Posterior cingulate gyrus (tissue), 11 donors: ENCODE data around the gene CEACAM19.
A peak's percentile ranks its signal among the peaks of the same experiment; 100 is the strongest.

ENCODE experiments used
- DNase-seq, 10 donors: peaks; one replicate each; pipeline versions ENCODE4 v3.0.0 to v3.0.0-alpha.2; 2020 to 2021; ENCODE audit warnings: mixed read lengths in 3 of 10
- intact Hi-C: fragments of 100-400 bp; cut with DNase I; formaldehyde crosslinking; loops from one replicate; pipeline ENCODE4 v1.15.1; 2023

Gene CEACAM19

DNA sequence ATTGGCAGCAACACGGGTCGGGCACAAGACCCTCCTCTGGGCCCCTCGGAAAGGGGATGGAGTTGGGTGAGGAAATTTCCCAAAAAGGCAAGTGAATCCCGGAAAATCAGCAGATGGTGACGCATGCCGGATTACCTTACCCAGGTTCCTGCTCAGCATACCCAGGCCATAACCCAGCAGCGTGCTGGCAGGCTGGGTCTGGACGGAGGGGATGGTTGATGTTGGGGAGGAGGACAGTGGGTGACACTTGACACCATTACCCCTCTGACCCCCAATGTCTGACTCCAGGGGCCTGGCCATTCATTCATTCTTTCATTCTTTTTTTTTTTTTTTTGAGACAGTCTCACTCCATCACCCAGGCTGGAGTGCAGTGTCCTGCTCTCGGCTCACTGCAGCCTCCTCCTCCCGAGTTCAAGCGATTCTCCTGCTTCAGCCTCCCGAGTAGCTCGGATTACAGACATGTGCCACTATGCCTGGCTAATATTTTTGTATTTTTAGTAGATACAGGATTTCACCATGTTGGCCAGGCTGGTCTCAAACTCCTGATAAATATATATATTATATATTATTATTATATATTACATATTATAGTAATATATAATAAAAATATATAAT is 26.8 kb upstream of the CEACAM19 start:
- peak in 3 of 10 donors; percentile 12 to 82 (median 64) for DNase-seq
- intact Hi-C loops: no loop called here

DNA sequence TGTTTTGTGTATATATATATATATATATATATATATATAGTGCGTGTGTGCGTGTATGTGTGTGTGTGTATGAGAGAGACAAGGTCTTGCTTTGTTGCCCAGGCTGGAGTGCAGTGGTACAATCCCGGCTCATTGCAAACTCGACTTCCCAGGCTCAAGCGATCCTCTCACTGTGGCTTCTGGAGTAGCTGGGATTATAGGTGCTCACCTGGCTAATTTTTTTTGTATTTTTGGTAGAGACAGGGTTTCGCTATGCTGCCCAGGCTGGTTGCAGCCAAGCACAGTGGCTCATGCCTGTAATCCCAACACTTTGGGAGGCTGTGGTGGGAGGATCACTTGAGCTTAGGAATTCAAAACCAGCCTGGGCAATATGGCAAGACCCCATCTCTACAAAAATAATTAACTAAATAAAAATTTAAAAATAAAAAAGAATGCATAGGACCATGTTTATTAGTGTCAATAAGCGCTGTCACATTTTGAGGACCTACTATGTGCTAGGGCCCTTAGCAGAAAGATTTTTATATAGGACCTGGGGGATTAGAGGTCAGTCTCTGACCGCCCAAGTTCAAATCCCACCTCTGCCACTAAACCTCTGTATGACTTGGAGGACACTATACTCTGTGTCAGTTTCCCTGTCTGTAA is 25.8 kb upstream of the CEACAM19 start:
- DNase-seq: peak in 2 of 10 donors; percentile 11 to 16

DNA sequence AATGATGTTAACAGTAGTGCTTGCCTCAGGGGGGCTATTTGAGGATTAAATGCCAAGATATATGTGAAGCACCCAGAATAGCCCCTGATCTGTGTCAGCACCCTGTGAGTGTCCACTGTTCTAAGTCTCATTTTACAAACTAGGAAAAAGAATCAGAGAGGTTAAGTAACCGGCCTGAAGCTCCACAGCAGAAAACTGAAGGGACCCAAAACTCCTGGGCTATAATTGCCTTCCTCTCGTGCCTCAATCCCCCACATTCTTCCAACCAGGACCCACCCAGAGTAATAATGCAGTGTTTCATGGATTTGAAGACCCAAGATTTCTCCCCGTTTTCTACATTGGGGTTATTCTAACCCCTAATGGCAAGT is 25.2 kb upstream of the CEACAM19 start:
- DNase-seq: no peak
- intact Hi-C loops: no loop called here

More for the DNA sequence above, 25.8 kb upstream of the CEACAM19 start:
- intact Hi-C loops: no loop called here

DNA sequence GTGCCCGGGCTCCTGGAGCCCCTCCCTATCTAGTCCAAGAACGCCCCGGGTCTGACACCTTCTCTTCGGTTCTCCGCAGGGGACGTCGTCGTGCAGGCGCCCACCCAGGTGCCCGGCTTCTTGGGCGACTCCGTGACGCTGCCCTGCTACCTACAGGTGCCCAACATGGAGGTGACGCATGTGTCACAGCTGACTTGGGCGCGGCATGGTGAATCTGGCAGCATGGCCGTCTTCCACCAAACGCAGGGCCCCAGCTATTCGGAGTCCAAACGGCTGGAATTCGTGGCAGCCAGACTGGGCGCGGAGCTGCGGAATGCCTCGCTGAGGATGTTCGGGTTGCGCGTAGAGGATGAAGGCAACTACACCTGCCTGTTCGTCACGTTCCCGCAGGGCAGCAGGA is 24.1 kb upstream of the CEACAM19 start:
- intact Hi-C loops: no loop called here
- DNase-seq: peak in 1 of 10 donors; percentile 61

DNA sequence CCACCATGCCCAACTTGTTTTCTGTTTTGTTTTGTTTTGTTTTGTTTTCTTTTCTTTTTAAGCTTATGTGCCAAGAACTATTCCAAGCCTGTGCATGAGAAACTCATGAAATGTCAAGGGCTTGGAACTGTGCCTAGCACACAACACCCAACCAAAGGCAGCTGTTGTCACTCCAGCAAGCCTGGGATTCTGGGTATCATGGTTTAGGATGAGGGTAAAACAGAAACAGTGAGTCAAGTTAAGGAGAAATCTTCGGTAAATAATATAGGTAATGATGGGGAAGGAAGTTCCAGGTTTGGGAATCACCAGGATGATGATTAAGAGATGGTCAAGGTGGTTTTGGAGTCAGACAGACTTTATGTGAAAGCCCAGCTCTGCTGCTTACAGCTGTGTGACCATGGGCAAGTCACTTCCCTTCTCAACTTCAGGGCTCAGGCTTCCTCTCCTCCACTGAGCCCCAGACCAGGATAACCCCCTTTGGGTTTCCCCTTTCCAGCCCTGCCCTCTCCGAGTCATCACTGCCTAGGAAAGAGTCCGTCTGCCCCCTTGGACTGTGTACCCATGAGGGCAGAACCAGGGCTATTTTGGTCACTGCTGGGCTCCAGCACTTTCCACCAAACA is 22.5 kb upstream of the CEACAM19 start:
- peak in 1 of 10 donors; percentile 47 for DNase-seq
- intact Hi-C loops: no loop called here

DNA sequence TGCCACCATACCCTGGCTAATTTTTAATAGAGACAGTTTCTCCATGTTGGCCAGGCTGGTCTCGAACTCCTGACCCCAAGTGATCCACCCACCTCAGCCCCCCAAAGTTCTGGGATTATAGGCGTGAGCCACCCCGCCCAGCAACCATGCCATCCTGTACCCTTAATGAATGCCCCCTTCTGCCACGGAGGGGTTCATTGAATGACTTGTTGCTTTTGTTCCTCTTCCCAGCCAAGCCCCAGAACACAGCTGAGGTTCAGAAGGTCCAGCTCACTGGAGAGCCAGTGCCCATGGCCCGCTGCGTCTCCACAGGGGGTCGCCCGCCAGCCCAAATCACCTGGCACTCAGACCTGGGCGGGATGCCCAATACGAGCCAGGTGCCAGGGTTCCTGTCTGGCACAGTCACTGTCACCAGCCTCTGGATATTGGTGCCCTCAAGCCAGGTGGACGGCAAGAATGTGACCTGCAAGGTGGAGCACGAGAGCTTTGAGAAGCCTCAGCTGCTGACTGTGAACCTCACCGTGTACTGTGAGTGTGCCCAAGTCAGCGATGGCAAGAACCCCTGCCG is 21.6 kb upstream of the CEACAM19 start:
- intact Hi-C loops: no loop called here
- DNase-seq: peak in 2 of 10 donors; percentile 44 to 65

DNA sequence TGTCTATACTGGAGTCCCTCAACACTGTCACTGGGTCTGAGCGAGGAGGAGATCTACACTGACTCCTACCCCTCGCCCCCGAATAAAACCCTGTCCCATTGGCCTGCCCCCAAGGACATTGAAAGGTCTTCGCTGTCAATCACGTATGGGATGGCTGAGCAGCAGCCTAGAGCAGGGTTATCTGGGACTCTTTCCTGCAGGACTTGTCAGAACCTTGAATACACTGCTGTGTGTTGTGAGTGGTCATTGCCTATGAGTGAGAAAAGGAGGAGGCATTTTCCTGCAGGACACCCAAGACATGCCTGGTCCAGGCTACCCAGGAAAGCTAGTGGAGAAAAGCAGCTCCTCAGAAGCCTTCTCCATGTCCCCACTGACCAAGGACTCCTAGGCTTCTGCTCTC is 17.9 kb upstream of the CEACAM19 start:
- peak in 2 of 10 donors; percentile 12 to 39 for DNase-seq
- intact Hi-C loops: no loop called here

DNA sequence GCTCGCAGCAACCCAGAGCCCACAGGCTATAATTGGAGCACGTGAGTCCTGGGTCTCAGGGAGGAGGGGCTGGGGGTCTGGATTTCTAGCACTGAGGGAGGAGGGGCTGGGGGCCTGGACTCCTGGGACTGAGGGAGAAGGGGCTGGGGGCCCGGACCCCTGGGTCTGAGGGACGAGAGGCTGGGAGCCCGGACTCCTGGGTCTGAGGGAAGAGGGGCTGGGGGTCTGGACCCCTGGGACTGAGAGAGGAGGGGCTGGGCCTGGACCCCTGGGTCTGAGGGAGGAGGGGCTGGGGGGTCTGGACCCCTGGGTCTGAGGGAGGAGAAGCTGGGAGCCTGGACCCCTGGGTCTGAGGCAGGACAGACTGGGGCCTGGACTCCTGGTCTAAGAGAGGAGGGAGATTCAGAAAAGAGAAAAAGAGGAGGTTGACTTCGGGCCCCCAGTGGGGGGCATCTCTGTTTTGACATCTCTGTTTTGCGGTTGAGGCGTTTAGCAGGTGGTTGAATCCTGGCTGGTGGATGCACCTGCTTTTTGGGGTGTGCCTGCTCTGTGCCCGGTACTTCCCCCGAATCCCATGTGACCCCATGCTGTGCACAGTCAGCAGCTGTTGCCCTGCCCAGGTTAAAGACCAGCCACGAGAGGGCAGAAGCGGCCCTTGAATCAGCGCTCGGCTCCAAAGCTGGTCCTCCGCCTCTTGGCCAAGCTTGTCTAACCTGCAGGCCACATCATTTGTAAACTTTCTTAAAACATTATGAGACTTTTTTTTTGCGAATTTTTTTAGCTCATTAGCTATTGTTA is 17.1 kb upstream of the CEACAM19 start:
- intact Hi-C loops: no loop called here
- peak in 7 of 10 donors; percentile 39 to 89 (median 45) for DNase-seq

DNA sequence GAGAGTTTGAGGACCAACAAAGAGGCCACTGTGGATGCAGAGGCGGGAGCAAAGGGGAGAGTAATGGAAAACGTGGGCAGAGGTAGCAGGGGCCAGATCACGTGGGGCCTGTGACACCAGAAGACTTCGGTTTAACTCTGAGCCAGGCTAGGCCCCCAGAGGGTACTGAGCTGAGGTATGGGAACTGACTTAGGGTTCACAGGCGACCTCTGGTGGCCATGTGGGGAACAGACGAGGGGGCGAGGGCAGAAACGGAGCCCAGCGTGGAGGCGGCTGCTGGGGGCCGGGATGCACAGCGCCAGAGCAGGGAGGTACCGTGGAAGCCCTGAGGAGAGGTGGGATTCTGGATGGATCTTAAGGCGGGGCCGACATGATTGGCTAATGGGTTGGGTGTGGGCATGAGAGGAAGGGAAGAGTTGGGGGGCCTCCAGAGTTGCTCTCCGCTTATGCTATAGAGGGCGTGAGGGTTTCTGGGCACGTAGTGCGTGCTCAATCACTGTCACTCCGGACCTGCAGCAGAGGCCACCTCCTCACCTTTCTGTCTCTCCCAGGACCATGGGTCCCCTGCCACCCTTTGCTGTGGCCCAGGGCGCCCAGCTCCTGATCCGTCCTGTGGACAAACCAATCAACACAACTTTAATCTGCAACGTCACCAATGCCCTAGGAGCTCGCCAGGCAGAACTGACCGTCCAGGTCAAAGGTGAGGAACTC is 13.9 kb upstream of the CEACAM19 start:
- intact Hi-C loops: loop anchor here (2.0 kb wide), 1 partner anchor 87 kb away; no protein-coding TSS in a partner anchor
- peak in 8 of 10 donors; percentile 40 to 92 (median 60) for DNase-seq

DNA sequence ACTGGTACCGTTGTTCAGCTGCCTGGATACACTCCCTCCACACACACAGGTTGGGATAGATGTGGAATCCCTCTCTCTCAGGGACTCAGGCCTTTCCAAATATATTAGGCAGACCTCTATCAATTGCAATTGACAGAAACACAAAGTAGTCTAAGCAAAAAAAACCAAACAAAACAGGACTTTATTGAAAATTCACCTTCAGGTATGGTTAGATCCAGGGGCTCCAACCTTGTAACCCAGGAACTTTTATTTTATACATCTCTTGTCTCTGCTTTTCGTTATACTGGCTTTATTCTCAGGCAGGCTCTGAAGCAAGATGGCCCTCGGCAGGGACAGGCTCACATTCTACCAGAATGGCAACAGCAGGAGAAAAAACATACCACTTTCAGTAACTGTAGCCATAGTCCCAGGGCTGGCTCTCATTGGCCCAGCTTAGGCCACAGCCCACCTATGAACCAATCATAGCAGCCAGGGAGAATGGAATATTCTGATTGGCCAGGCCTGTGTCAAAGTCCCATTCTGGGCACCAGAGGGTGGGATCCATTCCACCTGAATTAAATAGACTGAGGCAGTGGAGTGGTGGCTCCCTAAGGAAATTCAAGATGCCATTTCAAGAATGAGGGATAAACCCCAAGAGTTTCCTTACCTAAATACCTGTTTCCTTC is 13.1 kb upstream of the CEACAM19 start:
- peak in 2 of 10 donors; percentile 4 to 33 for DNase-seq
- intact Hi-C loops: no loop called here

DNA sequence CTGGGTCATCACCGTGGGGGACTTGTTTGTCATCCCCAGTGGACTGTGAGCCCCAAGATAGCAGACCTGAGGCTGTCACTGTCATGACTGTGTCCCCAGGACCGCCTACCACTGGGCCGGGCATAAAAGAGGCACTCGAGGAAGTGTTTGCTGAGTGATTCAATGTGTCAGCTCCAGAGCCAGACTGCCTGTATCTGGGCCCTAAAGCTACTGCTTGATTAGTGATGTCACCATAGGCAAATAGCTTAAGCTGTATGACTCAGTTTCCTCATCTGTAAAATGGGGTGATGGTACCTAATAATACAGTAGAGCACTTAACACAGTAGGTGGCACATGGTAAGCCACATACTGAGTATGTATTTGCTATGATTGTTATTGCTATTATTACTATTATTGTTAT is 11.2 kb upstream of the CEACAM19 start:
- intact Hi-C loops: no loop called here
- DNase-seq: peak in 2 of 10 donors; percentile 14 to 43

DNA sequence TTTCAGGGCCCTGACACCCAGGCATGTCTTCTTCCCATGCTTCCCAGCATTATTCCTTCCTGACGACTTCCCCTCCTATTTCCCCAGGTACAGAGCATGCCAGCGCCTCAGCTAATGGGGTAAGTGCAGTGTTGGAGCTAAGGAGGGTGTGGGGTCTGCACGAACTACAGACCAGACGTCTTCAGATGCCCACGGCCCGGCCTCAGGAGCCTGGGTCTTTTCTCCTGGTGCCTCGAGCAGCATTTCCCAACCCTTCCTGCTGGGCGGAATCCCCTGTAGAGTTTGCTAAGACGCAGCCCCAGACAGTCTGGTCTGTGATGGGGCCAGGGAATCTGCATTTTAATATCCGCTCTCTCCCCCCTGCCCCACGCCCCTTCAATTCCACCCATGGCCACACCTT is 10.1 kb upstream of the CEACAM19 start:
- DNase-seq: peak in 2 of 10 donors; percentile 36 to 55
- intact Hi-C loops: no loop called here

DNA sequence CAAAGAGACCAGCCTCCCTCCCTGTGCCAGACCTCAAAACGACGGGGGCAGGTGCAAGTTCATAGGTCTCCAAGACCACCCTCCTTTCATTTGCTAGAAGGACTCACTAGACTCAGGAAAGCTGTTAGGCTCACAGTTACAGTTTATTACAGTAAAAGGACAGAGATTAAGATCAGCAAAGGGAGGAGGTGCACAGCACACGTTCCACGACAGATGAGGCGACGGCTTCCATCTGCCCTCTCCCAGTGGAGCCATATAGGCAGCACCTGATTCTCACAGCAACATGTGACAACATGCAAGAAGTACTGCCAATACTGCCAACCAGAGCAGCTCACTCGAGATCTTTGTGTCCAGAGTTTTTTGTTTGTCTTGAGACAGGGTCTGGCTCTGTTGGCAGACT is 9.4 kb upstream of the CEACAM19 start:
- intact Hi-C loops: no loop called here
- peak in 2 of 10 donors; percentile 3 to 61 for DNase-seq

DNA sequence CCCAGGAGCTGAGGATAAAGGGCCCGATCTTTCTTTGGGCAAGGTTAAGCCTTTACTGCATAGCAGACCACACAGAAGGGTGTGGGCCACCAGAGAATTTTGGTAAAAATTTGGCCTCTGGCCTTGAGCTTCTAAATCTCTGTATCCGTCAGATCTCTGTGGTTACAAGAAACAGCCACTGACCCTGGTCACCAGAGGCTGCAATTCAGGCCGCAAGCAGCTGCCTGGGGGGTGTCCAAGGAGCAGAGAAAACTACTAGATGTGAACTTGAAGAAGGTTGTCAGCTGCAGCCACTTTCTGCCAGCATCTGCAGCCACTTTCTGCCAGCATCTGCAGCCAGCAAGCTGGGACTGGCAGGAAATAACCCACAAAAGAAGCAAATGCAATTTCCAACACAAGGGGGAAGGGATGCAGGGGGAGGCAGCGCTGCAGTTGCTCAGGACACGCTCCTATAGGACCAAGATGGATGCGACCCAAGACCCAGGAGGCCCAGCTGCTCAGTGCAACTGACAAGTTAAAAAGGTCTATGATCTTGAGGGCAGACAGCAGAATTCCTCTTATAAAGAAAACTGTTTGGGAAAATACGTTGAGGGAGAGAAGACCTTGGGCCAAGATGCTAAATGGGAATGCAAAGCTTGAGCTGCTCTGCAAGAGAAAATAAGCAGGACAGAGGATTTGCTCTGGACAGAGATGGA is 8.4 kb upstream of the CEACAM19 start:
- intact Hi-C loops: no loop called here
- DNase-seq: peak in 3 of 10 donors; percentile 13 to 78 (median 76)

DNA sequence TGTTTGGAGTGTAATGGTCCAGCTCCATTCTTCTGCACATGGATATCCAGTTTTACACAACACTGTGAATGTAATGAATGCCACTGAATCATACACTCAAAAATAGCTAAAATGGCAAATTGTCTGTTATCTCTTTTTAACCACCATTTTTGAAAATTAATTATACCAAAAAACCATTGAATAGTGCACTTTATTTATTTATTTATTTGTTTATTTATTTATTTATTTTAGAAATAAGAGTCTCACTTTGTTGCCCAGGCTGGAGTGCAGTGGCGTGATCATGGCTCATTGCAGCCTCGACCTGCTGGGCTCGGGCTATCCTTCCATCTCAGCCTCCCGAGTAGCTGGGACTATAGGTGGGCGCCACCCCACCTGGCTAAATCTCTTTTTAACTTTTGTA is 7.3 kb upstream of the CEACAM19 start:
- no peak for DNase-seq
- intact Hi-C loops: no loop called here

DNA sequence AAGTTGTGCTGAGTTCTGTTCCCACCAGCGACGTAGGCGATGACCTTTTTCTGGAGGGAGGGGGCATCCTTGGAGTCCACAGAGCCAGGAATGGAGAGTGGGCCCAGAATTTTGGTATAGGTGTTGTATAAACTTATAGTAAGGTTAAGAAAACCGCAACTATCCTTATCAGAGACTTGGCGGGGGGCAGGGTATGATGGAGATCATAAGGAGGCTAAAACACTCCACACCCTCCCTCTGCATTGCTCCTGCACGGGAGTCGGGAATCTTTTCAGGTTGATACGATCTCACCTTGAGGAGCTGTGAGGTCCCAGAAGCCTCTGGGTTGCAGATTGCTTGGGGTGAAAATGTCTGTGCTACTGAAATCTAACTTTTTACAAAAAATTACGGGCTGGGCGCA is 6.3 kb upstream of the CEACAM19 start:
- intact Hi-C loops: no loop called here
- DNase-seq: peak in 2 of 10 donors; percentile 5 to 15

DNA sequence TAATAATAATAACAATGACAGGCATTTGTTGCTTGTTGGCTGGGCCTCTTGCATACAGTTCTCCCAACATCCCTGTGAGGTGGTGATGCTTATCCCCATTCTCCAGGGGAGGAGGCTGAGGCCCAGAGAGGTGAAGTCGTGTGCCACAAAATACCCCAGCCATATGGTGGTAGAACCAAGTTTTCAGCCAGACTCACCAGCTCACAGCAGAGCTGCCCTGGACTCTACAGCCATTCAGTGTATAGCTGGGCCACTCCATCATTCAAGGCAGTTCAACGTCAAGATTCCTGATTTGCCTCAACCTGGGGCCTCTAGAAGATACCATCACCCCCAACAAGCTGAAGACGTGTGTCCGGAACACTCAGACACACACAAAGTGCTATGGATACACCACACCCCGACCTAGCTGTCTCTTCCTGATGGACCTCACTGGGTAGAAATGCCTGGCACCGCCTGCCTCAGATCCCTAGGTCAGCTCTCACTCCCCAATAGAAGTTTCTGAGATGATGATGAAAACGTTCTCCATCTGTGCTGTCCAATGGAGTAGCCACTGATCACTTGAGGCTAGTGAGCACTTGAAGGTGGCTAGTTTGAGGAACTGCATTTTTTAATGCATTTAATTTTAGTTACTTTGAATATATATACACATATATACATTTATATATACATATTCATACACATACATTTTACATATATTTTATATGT is 4.3 kb upstream of the CEACAM19 start:
- intact Hi-C loops: no loop called here

More for the DNA sequence above, 4.3 kb upstream of the CEACAM19 start:
- DNase-seq: peak in 1 of 10 donors; percentile 17
